H1 (cell line): Measurements from ENCODE around the gene GTF2A1L. TPM values are rescaled to one million over a fixed set of nuclear protein-coding genes. Genes with fewer than 3 reads are reported as not detected.

Experiments
- CBX5 ChIP-seq: fragments of 300-800, 300-1000 bp; sonication (generic); IDR thresholded peaks from 2 replicates; pipeline ENCODE4 v1.7.1; 2016; ENCODE audit warnings: antibody characterized with exemption, low read length, low read depth
- GTF2F1 ChIP-seq: IDR thresholded peaks from 2 replicates; pipeline ENCODE4 v1.6.1; 2012; ENCODE audit warnings: low read depth, low read length, improper control_type of control experiment, borderline replicate concordance
- KDM1A ChIP-seq: fragments of 200-600, 300-600 bp; sonication (generic); IDR thresholded peaks from 2 replicates; pipeline ENCODE4 v1.7.1; 2016; ENCODE audit warnings: mild to moderate bottlenecking, low read length, borderline replicate concordance
- polyA plus RNA-seq, 7 experiments: library from polyadenylated mRNA; depleted of rRNA in 3 of 7; stranded (reverse) in 5 of 7; unstranded in 2 of 7; fragments of >200 nt in 5 of 7; fragments of 200-250 nt in 2 of 7; gene quantifications; 1 replicate in 5 of 7; 2 replicates in 1 of 7; 4 replicates in 1 of 7; pipeline versions ENCODE4 v1.2.1 to v1.2.3, GENCODE V29; 2011 to 2013; ENCODE audit warnings: missing spikeins in 2 of 7, mixed read lengths in 2 of 7
- total RNA-seq: library from RNA; stranded (reverse); fragmentation: NEBNext Ultra II Directional; extraction: Animal tissue kit (Norgen Biotek cat#: 25700); gene quantifications from 2 replicates; pipeline ENCODE4 v1.2.1, GENCODE V29; 2021

The GTF2A1L gene
- total and polyA plus RNA-seq, 2 of the 8 experiments (the other 6 are each of a cell fraction or from before 2014, with no cell fraction given), result 0.18 TPM; not detected in 1

DNA sequence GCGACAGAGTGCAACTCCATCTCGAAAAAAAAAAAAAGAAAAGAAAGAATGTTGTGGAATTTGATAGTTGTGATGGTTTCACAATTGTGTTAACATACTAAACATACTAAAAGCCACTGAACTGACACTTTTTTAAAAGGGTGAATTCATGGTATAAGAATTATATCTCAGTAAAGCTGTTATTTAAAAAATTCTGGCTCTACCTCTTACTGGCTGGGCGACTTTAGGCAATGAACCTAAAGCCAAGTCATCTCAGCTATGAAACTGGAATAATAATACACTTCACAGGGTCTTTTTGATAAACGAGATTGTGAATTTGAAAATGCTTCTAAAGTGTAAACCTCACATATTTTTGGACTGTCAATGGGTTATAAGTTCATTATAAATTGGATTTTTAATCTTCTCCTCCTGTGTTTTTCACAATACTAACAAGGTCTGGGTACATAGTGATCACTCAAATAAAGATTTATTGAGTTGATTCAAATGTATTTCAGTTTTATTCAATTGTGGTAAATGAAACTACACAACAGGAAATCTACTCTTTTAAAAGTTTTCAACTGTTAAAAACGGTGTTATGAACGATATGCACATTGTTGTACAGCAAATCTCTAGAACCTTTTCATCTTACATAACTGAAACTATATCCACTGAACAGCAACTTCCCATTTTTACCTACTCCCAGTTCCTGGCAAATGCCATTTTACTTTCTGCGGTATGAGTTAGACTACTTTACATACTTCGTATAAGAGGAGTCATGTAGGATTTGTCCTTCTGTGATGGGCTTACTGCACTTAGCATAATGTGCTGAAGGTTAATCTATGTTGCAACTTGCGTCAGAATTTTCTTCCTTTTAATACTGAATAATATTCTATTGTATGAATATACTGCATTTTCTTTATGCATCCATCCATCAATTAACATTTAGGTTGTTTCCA is 43.0 kb upstream of the GTF2A1L start (continued):
- TF ChIP-seq KDM1A (no peak), GTF2F1 (no peak), CBX5 (no peak)
